ENCODE measurements around the gene PLPPR3.
A peak's percentile ranks its signal among the peaks of the same experiment; 100 is the strongest.
"Not testable (repeated sequence)": the region's sequence is repeated elsewhere in the genome, so short reads cannot be mapped to it uniquely, and the experiment has no call there.

The PLPPR3 gene

DNA sequence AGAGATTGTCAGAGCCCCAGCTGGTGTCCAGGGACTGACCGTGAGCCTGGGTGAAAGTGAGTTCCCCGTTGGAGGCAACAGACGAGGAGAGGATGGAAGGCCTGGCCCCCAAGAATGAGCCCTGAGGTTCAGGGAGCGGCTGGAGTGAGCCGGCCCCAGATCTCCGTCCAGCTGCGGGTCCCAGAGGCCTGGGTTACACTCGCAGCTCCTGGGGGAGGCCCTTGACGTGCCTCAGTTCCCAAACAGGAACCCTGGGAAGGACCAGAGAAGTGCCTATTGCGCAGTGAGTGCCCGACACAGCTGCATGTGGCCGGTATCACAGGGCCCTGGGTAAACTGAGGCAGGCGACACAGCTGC lies 29.2 kb upstream of the PLPPR3 start:
- DNase-seq (ENCODE audit: low read depth), result no peak
- TF ChIP-seq MAX (IDR thresholded peaks at IDR 0.05; ENCODE audit: low read depth, low read length) (no peak), POLR2A (IDR thresholded peaks at IDR 0.05; ENCODE audit: extremely low read depth, insufficient read length) (no peak), MYC (IDR thresholded peaks at IDR 0.05; ENCODE audit: low read depth, low read length) (no peak)
- no peak overlapping the region for H3K4me3 ChIP-seq (ENCODE audit: low read depth, low read length)

DNA sequence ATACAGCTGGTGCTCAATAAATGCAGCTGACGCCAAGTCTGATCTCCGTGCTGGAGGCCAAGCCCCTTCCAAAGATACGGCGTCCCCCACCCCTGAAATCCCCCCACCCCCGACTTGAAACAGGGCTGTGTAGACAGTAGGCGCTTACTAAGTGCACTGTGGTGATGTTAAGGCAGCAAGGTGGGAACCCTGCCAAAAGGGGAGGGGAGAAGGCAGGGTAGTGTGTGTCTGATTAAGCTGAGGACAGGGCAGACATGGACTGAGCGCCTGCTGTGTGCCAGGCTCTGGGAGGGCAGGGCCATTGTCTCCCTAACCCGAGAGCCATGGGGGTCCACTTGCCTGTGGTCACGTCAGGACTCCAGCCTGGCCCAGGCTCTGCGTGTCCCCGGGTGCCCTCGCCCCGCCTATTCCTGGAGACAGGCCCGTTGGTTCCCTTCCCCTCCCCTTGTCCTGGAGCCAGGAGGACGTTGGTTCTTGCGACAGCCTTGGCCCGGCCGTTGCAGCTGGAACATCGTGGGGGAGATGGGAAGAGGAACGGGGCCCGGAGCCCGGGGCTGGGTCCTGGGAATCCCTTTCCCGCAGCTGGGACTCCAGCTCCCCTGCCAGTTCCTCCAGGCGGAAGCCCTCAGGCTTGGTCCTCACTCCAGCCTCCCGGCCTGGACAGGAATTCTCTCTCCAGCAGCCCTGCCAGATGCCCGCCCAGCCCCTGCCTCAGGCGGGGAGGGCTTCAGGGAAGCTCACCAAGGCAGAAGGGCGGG lies 28.6 kb upstream of the PLPPR3 start:
- TF ChIP-seq MAX (IDR thresholded peaks at IDR 0.05; ENCODE audit: low read depth, low read length) (no peak), CTCF (IDR thresholded peaks at IDR 0.05; ENCODE audit: low read depth, low read length) (no peak), MYC (IDR thresholded peaks at IDR 0.05; ENCODE audit: low read depth, low read length) (no peak), POLR2A (IDR thresholded peaks at IDR 0.05; ENCODE audit: extremely low read depth, insufficient read length) (no peak)
- peak; percentile 78 for DNase-seq (ENCODE audit: low read depth)
- H3K4me3 ChIP-seq (ENCODE audit: low read depth, low read length), result no peak overlapping the region

DNA sequence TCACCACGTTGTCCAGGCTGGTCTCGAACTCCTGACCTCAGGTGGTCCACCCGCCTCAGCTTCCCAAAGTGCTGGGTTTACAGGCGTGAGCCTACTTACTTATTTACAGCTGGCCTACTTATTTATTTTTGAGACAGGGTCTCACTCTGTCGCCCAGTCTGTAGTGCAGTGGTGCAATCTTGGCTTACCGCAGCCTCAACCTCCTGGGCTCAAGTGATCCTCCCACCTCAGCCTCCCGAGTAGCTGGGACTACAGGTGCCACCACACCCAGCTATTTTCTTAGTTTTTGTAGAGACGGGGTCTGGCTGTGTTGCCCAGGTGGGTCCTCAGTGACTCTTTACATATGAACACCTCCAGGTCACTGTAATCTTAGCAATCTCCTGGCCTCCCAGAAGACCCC lies 27.4 kb upstream of the PLPPR3 start:
- DNase-seq (ENCODE audit: low read depth); H3K4me3 ChIP-seq (ENCODE audit: low read depth, low read length): not testable (repeated sequence)

DNA sequence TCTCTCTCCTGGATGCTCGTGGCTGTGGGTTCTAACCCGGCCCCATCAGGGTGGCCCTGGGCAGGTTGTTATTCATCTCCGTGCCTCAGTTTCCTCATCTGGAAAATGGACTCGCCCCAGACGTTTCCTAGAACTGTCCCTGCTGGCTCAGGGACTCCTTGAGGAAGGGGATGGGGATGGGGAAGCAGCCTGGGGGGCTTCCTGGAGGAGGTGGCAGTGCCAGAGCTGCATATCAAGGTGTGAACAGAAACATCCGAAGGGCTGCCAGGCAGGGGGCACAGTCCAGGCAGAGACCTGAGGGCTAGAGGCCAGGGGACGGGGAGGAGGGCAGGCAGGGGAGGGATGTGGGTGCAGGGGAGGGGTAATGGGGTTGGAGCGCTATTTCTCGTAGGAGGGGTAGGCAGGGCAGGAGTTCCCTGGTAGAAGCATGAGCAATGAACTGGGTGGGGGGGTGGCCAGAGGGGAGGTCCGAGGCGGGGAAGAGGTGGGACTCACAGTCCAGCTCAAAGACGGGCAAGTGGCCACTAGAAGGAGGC lies 26.7 kb upstream of the PLPPR3 start:
- no peak overlapping the region for H3K4me3 ChIP-seq (ENCODE audit: low read depth, low read length)
- peak; percentile 70 for DNase-seq (ENCODE audit: low read depth)
- TF ChIP-seq POLR2A (IDR thresholded peaks at IDR 0.05; ENCODE audit: extremely low read depth, insufficient read length) (no peak), CTCF (IDR thresholded peaks at IDR 0.05; ENCODE audit: low read depth, low read length) (no peak), MYC (IDR thresholded peaks at IDR 0.05; ENCODE audit: low read depth, low read length) (no peak), MAX (IDR thresholded peaks at IDR 0.05; ENCODE audit: low read depth, low read length) (no peak)

DNA sequence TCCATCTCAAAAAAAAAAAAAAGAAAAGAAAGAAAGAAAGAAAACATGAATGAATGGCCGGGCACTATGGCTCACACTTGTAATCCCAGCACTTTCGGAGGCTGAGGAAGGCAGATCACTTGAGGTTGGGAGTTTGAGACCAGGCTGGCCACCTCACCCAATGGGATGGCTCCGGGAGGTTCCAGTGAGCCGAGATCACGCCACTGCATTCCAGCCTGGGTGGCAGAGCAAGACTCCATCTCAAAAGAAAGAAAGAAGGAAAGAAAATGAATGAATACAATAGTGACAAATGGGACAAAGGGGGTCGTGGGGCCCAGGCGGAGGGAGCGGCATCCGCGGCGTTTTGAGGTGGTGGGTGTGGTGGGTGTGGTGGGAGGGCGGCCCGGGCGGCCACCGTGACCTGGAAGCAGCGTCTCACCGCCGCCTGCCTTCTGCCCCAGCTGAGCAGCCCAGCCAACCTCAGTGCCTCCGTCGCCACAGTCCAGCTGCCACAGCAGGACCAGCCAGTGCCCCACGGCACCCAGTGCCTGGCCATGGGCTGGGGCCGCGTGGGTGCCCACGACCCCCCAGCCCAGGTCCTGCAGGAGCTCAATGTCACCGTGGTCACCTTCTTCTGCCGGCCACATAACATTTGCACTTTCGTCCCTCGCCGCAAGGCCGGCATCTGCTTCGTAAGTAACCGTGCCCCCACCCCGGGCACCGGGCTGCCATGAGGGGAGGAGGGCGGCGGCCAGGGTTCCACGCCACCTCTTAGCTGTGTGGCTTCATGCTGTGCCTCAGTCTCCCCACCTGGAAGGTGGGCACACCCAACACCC lies 24.2 kb upstream of the PLPPR3 start:
- TF ChIP-seq MYC (IDR thresholded peaks at IDR 0.05; ENCODE audit: low read depth, low read length) (no peak), MAX (IDR thresholded peaks at IDR 0.05; ENCODE audit: low read depth, low read length) (no peak), CTCF (IDR thresholded peaks at IDR 0.05; ENCODE audit: low read depth, low read length) (no peak), POLR2A (IDR thresholded peaks at IDR 0.05; ENCODE audit: extremely low read depth, insufficient read length) (no peak)
- H3K4me3 ChIP-seq (ENCODE audit: low read depth, low read length), result no peak overlapping the region
- no peak for DNase-seq (ENCODE audit: low read depth)

DNA sequence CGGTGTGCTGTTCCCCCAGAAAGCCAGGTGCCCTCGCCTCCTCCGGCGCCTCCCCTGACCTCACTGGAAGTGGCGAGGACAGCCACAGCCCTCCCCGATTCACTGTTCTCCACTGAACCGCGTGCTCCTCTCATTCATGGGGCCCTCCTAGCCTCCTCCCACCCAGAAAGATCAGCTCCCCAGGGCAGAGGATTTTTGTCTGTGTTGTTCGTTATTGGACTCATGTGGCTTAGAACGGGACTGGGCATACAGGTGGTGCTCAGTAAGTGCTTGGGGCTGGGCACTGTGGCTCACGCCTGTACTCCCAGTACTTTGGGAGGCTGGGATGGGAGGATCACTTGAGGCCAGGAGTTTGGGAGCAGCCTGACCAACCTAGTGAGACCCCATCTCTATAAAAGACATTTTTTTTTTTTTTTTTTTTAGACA lies 22.8 kb upstream of the PLPPR3 start:
- TF ChIP-seq POLR2A (IDR thresholded peaks at IDR 0.05; ENCODE audit: extremely low read depth, insufficient read length) (no peak), MAX (IDR thresholded peaks at IDR 0.05; ENCODE audit: low read depth, low read length) (no peak), MYC (IDR thresholded peaks at IDR 0.05; ENCODE audit: low read depth, low read length) (no peak), CTCF (IDR thresholded peaks at IDR 0.05; ENCODE audit: low read depth, low read length) (no peak)
- H3K4me3 ChIP-seq (ENCODE audit: low read depth, low read length), result no peak overlapping the region
- no peak for DNase-seq (ENCODE audit: low read depth)
